ENCODE results near the gene ENOX1.
"Not testable (repeated sequence)": the region's sequence is repeated elsewhere in the genome, so short reads cannot be mapped to it uniquely, and the experiment has no call there.

Gene ENOX1

DNA sequence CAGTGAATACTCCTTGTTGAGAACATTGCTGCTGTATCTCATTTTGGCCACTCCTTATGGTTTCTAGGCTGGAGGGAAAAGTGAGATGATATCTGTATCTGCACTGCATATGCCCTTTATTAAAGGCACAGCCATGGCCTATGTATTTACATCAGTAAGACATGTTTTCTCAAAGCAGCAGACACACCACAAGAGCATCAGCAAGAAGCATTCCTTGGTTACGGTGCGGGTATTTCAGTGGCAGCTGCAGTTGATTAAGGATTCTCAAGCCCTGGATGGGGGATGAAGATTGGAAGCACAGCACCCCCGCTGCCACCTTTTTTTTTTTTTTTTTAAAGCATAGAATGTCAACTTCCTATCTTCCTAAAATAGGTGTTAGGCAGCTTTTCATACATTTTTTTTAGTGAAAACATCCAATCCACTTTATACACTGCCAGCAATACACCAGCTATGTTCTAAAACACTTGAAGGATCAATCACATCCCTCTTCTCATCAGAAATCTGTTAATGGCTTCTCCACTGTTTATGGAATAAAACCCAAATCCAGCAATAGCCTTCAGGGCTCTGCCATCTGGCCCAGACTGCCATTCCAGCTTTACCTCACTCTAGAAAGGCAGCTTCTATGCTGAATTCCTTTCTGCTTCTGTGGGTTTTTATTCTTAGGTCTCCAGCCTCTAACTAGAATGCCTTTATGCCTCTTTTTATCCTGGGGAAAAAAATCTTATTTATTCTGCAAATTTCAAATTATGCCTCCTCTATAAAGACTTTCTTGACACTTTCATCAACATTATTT, 432.4 kb downstream of the ENOX1 start:
- DNase-seq (ENCODE audit: low read depth) = no peak

DNA sequence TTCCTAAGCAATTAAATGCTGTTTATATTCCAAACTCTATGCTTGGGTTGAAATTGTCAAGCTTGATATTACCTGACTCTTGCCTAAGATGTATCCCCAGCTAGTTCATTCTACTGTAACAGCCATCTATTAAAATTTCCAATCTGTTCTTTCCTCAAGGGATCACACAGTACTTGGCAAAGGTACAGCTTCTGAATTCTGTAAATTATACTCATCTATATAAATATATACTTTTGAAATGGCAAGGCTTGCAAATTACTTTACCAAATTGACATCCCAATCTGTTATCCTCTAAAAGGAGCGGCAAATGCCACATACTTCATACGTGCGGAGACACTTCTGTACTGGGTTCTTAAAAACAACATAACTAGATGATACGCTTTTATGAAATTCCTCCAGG, 433.1 kb downstream of the ENOX1 start:
- no peak for DNase-seq (ENCODE audit: low read depth)

DNA sequence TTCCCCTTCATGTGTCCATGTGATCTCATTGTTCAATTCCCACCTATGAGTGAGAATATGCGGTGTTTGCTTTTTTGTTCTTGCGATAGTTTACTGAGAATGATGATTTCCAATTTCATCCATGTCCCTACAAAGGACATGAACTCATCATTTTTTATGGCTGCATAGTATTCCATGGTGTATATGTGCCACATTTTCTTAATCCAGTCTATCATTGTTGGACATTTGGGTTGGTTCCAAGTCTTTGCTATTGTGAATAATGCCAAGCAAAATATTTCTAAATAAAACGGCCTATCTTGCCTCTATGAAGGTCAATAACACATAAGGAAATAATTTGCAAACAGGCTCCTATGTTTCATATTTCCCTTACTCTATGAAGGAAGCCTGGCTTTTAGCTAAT, 435.2 kb downstream of the ENOX1 start:
- not testable (repeated sequence) for DNase-seq (ENCODE audit: low read depth)

DNA sequence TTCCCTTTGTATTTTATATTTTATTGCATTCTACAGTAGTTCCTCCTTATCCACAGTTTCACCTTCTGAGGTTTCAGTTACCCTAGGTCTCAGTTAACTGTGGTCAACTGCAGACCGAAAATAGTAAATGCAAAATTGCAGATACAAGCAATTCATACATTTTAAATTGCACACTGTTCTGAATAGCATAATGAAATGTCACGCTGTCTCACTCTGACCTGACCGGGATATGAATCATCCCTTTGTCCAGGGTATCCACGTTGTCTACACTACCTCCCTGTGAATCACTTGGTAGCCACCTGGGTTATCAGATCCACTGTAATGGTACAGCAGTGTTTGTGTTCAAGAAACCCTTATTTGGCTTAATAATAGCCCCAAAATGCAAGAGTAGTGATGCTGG, 438.4 kb downstream of the ENOX1 start:
- no peak for DNase-seq (ENCODE audit: low read depth)

DNA sequence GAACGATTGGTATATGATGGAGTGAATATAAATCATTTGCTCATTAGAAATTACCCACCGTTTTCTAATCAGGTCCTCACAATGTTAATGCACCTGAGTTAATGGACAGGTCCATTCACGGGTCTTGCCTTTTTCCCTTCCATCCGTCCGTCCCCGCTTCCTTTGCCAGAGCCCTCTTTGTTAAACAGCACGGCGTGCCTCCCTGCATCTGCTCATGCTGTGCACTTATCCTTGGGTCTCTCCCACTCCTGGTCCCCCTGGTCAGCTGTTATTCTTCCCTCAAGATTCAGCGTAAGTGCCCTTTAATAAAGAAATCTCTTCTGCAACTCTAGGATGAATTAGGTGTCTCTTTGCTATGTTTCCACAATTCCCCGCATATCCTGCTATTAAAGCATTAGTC, 438.9 kb downstream of the ENOX1 start:
- no peak for DNase-seq (ENCODE audit: low read depth)

DNA sequence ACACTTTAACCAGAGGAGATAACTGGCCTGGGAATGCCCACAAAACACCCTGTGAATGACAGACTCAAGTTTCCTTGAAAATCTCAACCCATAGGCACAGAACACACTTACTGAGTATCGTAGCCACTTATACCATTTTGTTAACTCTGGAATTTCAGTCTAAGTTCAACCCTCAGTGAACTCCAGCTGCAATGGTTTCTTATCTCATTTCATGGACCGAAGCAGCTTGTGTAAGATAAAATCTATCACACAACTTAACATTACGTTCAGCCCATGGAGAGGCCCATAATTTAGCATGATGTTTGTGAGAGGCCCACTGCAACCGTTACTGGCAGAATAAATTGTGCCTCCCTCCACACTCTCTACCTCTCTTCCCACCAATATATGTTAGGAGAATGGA, 440.3 kb downstream of the ENOX1 start:
- no peak for DNase-seq (ENCODE audit: low read depth)

DNA sequence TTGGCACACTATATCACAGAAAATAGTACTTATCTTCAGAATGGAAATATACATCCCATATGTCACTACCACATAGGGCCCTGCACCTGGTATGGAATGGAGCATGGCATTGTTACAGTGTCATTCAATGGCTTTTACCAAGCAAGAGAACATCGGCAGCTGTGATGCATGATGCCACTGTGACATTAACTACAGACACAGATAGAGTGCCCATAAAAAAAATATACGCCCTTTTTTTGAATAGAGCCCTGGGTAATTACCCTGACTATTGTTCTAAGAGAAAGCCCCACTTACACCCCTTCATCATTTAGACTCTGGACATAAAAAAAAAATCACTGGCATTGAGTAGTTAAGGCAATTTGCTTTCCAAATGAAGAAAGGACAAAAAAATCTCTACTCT, 443.1 kb downstream of the ENOX1 start:
- DNase-seq (ENCODE audit: low read depth) = no peak

DNA sequence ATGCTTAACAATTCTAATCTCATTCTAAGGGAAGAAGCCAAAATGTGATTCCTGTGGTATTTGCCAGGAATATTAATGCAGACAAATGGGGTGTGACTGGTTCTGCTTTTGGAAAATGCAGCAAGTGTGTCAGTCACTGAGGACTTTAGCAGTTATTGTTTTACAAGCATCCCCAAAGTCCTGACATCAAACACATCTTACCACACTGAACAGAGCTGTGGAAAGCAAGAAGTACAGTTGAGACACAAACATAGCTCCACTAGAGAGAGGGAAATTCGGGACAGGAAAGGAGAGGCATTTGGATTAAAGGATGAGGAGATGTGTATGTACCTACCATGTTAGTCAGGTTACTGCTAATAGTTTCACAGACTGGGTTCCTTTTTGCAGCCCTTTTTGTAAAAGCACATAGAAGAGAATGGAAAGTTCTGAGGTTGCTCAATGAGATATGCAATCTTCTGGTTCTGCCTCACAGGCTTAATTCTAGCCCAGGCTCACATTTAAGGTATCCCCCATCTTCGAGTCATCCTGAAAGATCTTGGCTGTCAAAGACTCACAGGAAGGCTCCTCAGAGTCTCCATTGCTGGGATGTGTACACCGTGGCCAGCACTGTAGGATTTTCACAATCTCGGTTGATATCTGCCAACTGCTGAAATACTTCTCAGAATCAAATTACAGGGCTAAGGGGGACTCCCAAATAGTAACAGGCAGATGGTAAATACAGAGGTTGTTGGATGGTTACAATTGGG, 446.8 kb downstream of the ENOX1 start:
- no peak for DNase-seq (ENCODE audit: low read depth)

DNA sequence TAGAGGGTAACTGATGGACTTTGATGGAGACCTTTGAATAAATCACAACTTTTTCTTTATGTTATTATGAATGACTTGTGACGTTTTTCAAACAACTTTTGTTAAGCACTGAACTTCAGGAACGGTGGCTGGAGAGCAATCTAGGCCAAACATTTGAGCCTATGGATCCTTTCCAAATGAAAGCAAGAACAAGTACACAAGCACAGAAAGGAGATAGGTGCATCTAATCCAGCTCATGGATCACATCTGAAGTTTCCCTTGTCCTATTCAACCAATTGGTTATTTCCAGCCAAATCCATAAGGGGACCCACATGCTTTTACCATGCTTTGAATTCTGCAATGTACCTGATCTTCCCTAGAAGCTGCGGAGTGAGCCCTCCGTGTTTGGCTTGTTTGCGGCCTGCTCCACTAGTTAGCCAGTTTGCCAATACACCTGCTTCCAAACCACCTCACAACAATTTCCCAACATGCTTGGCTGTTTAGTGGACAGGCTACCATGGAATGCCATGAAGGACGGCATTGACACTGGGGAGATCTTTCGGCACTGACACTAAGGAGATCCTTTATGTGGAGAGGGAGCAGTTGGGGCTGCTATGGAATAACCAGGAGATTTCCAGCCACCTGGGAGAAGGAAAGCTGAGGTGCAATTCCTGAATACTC, 447.5 kb downstream of the ENOX1 start:
- no peak for DNase-seq (ENCODE audit: low read depth)

DNA sequence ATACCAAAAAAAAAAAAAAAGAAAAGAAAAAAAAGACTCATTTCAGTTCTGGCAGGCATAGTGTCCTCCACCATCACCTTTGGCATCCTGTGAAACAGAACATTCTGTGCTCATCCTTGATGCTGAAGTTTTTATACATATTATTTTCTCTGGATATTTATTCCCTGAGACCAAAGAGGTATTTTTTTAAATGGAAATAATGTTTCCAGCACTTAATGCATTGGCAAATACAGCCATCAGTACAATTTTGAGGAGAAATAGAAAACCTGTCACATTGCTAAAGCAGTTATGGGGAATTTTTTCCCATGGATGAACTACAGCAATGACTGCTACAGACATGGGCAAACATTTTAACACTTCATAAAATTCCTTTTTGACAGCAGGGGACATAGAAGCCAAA, 451.0 kb downstream of the ENOX1 start:
- no peak for DNase-seq (ENCODE audit: low read depth)

DNA sequence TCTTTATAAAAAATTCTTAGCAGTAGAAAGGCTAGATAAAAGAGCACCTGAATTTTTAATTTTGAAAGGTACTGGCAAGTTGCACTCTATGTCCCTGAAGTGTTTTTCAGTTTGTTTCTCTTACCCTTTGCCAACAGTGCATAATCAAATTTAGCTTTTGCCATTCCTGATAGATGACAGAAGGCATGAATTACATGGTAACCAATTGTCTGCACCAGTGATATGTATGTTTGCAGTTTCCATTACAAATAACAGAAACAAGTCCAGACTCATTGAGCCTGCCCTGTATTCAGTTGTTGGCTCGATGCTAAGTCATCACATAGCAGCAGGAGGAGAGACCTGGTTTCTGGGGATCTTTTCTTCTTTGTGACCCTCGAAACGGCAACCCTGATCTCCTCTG, 453.6 kb downstream of the ENOX1 start:
- DNase-seq (ENCODE audit: low read depth) = no peak

DNA sequence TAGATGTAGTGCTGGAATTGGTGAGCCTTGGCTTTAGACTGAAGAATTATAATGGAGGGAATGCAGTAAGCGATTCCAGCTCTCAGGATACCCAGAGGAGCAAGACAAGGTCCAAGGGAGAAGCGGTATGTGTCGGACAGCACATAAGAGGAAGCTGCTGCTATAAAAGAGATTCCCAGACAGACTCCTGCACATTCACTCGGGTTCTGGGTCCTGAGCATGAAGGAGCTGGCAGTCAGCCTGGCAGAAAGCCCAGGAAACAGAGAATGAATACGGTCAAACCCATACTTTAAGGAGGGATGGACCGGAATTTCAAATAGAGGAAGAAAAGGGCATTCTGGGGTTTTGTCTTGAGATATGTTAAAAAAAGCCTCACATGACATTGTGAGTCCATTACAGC, 455.1 kb downstream of the ENOX1 start:
- DNase-seq (ENCODE audit: low read depth) = no peak

DNA sequence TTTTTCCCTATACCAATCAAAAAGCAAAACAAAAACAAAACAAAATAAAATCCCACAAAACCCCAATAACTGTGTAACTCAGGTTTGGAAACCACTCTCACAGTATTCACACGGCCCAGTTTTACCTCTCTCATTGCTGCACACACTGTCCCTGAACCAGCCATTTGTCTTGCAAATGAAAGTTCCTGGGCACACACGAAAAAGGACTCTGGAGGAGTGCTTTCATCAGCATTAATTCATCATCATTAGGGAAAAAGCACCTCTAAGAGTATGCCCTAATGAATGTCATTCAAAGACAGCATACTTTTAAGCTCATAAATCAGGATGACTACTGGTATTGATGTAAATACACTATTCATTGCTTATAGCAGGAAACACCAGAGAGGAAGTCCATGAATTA, 457.1 kb downstream of the ENOX1 start:
- DNase-seq (ENCODE audit: low read depth) = no peak

DNA sequence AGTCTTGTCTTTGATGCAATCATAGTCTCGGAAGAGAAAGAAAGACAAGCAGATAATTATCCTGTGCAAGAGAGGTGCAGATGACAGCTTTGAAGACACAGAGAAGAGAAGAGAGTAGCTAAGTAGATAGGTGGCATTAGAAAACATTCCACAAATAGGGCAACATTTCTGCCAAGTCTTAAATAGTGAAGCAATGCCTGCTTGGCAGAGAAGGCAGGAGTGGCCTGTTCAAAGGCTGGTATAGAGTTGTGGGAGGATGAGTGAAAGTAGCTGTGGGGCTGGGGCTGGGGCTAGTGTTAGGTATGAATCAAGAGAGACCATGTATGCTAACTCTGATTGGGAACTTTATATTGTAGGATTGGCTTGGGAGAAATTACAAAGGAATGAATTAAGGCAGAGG, 457.9 kb downstream of the ENOX1 start:
- no peak for DNase-seq (ENCODE audit: low read depth)

DNA sequence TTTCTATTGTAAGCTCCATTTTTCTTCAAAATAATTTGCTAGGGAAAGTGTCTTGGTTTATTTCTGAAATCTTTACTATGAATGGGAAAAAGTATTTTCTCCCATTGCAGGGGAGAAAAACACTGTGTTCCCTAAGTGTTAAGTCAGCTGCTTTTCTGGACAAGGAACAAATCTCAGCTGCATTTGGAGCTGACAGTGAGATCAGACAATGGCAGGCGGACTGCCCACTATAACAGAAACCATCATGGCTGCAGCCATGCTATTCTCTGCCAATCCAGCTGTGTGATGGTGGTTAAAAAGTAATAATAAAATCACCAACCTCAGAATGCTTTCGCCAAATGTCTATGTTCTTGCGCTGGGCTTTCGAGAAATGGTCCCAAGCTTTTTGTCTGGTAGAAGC, 460.7 kb downstream of the ENOX1 start:
- no peak for DNase-seq (ENCODE audit: low read depth)

DNA sequence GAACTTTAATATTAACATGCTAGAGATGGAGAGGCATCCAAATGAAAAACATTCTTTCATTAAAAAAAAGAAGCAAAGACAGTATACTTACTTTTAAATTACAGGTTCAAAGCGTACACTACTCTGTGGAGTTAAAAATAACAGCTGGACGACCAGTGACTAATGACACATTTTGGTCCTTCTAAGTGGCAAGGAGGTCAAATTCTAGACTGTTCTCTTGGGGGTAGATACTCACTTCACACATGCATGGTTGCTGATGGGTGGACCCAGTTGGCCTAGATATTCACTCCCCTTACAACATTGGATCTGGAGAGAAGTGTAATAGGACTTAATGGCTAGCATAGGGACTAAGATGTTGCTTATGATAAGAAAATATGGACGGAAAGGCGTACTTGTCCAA, 461.1 kb downstream of the ENOX1 start:
- DNase-seq (ENCODE audit: low read depth) = no peak

DNA sequence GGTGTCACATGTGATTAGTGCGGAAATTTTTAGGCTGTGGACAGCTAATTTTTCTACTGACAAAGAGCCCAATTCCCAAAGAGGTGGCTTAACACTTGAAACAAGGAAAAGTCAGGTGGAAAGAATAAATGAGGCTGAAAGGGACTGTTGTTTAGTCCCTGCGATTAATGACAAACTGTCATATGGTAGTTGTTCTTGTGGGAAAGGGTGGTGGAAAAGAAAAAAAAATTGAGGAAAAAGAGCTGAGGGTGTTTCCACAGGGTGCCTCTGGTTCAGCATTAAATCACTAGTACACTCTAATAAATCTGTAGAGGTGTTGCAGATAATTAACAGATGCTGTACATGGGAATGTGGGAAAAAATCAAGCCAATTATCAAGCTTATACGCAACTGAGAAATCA, 462.6 kb downstream of the ENOX1 start:
- no peak for DNase-seq (ENCODE audit: low read depth)

DNA sequence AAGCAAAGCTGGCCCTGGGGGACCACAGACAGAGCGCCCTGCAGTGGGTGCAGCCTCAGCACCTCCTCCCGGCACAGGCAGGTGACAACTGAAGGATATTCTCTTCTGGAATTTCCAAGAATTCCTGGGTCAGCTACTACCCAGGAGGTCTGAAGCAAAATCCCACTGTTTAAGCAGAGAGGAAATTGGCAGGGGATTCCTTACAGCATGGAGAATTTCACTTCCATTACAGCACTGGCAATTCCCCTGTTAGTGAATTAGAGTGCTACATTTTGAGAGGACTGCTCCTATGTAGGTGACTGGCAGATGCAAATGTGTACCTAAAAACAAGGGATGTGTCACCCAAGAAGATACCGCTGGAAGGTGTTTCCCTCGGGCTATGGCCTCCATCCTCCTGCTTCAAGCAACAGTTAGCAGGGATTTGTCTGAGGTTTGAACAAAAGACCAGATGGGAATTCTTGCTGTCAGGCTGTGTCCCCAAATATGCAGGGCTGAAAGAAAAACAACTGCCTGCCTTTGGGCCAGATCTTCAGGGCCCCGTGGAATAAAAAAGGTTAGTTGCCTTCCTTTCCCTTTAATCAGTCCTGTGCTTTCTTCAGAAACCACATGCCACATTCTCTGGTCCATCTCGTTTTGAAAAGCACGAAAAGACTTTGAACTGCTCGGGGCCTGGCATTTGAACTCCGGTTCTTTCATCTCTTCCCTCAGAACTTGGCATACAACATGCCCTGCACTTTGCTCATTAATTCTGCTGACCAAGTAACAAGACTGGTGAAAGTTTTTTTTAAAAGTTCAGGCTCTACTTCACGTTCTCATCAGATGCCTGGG, 466.9 kb downstream of the ENOX1 start:
- DNase-seq (ENCODE audit: low read depth) = no peak

DNA sequence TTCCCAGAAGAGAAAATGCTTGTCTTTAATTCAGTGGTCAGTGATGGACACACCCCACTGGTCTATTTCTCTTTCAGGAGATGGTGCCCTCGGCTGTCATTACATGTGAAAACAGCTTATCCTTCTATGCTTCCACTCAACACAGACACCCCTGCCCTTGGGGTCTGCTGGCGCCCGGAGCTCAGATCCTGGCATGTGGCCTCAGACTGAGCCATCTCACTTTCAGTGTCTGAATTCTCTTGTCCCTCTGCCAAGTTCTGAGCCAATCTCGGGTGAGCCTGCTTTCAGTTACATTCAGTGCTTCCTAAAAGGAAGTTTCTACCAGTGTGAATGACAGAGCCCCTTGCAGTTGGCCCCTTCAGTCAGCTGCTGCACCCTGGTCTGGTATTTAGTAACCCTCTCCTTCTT, 469.8 kb downstream of the ENOX1 start:
- no peak for DNase-seq (ENCODE audit: low read depth)

DNA sequence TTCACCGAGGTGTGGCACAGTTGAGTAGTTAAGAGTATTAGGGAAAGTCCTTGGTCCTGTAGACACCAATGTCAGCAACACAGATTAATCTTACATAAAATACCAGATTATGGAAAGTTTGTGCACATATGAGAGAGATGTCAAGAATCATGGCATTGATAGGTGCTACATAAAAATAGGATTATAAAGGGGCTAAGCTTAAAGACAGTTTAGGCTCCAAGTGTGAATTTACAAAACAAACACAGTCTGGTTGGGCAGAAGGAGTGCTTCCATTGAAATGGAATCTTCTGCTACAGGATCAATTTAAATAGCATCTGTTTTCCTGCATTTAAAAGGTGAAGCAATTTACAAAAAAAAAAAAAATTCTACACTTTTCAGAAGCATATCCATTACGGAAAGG, 470.5 kb downstream of the ENOX1 start:
- no peak for DNase-seq (ENCODE audit: low read depth)

DNA sequence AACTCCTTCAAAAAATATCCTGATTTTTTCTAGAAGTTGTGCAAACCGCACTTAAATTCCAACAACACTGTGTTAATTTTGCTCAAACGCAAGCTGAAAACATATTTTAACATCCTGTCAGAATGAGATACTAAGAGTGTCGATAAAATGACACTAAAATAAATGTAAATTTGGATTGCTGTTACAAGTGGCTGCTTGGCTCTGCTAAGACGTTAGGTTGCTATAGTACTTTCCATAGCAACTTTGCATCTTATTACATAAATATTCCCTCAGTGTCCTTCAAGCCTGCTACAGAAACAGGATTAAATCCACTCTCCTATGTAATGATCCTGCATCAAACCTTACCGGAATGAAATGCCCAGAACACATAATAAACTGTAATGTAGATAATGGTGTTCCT, 471.2 kb downstream of the ENOX1 start:
- no peak for DNase-seq (ENCODE audit: low read depth)

DNA sequence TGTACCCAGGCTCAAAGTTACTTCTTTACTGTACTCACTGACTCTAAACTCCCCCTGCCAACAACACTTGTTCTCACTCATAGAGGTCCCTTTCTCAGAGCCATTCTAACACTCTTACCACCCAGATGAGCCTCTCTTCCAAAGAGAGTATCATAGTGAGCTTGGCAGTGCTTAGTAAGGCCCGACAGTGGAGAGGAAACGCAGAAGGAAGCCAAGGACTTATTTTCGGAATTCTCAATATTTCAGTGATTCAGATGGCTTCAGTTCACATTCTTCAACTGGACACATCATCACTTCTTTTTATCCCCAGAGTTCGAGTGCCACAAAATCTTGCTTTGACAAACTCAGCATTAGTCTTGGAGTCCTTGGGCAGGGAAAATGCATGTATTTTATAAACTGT, 477.5 kb downstream of the ENOX1 start:
- no peak for DNase-seq (ENCODE audit: low read depth)
